Thyroid gland (tissue), 4 donors: ENCODE data around the gene GRM2. TPM values are rescaled to one million over a fixed set of nuclear protein-coding genes. Genes with fewer than 3 reads are reported as not detected.

Source experiments
- DNase-seq, 2 donors: peaks; one replicate each; pipeline ENCODE4 v3.0.0-alpha.2; 2019
- H3K27ac ChIP-seq, 3 donors: fragments of 200-600 bp; sonication (generic); 1 replicate in 2 of 3; 2 replicates in 1 of 3; pipeline ENCODE4 v1.5.1; 2016 to 2019; ENCODE audit warnings: mild to moderate bottlenecking in 1 of 3, moderate library complexity in 1 of 3
- H3K27me3 ChIP-seq: fragments of 200-600 bp; sonication (generic); one replicate; pipeline ENCODE4 v1.5.1; 2019
- H3K36me3 ChIP-seq, 2 donors: fragments of 200-600 bp; sonication (generic); one replicate each; pipeline ENCODE4 v1.5.1; 2016 to 2019
- H3K4me1 ChIP-seq, 2 donors: fragments of 200-600 bp; sonication (generic); one replicate each; pipeline ENCODE4 v1.5.1; 2017 to 2019
- H3K4me3 ChIP-seq, 3 donors: fragments of 200-600 bp; sonication (generic); replicated peaks in 1 of 3; 1 replicate in 2 of 3; 2 replicates in 1 of 3; pipeline ENCODE4 v1.5.1; 2016; ENCODE audit warnings: mild to moderate bottlenecking in 1 of 3
- H3K9me3 ChIP-seq: fragments of 200-600 bp; sonication (generic); one replicate; pipeline ENCODE4 v1.5.1; 2017
- CTCF ChIP-seq, 6 experiments: fragments of 200-600 bp in 3 of 6; fragments of 450-650 bp in 3 of 6; sonication (generic) in 3 of 6; IDR thresholded peaks; one replicate each; pipeline ENCODE4 v1.5.1; 2016 to 2019; ENCODE audit warnings: antibody characterized with exemption in 6 of 6, mild to moderate bottlenecking in 2 of 6, inconsistent platforms in 1 of 6, moderate library complexity in 1 of 6
- POLR2A ChIP-seq, 2 donors: fragments of 450-650 bp; IDR thresholded peaks; one replicate each; pipeline ENCODE4 v1.6.1; 2017; ENCODE audit warnings: antibody characterized with exemption in 2 of 2, mild to moderate bottlenecking in 2 of 2, moderate library complexity in 1 of 2
- WGBS, 2 donors: methylation state at CpG; one replicate each; pipeline ENCODE4 v1.1.5; 2017; 5-methylcytosine and 5-hydroxymethylcytosine counted together
- intact Hi-C: fragments of 100-400 bp; cut with DNase I; formaldehyde crosslinking; loops from one replicate; pipeline ENCODE4 v1.15.1; 2023
- total RNA-seq, 4 donors: library from RNA; depleted of rRNA; stranded (reverse); fragments of >200 nt; gene quantifications; one replicate each; pipeline ENCODE4 v1.2.3, GENCODE V29; 2016

The GRM2 gene
- total RNA-seq, 4 donors from 2014 or later: 0.20 to 0.81 (median 0.45) TPM; not detected in 1

GRCh38 chr3:51676102-51676640, 30.7 kb upstream of the GRM2 start:
- DNase-seq: no peak
- Histone ChIP-seq H3K9me3 (no peaks in the 10 kb centered on the region), H3K27me3 (no peaks in the 10 kb centered on the region), H3K4me1 (peaks cover 9 to 65% of the 10 kb centered on the region in 2 donors), H3K27ac (no peak overlapping the region), H3K4me3 (no peak overlapping the region), H3K36me3 (no peaks in the 10 kb centered on the region)
- 92 to 100% methylated on average over 3 of the region's 3 CpGs for WGBS, 2 donors
- intact Hi-C loops: no loop called here
- TF ChIP-seq CTCF (IDR thresholded peaks at IDR 0.05): no peak
- TF ChIP-seq POLR2A (IDR thresholded peaks at IDR 0.05): no peak

- no peak for DNase-seq
- no peak overlapping the region for H3K4me3 ChIP-seq
- no peaks in the 10 kb centered on the region for H3K27me3 ChIP-seq
- TF ChIP-seq CTCF (IDR thresholded peaks at IDR 0.05) (no peak), POLR2A (IDR thresholded peaks at IDR 0.05) (no peak)
- no peaks in the 10 kb centered on the region for H3K9me3 ChIP-seq
- peaks cover 3 to 72% of the 10 kb centered on the region in 2 donors for H3K4me1 ChIP-seq
- intact Hi-C loops: no loop called here
- H3K36me3 ChIP-seq: no peaks in the 10 kb centered on the region
- H3K27ac ChIP-seq: no peak overlapping the region
- 92 to 93% methylated on average over 2 to 3 of the region's 3 CpGs for WGBS, 2 donors
Observed at GRCh38 chr3:51677358-51677757, 29.5 kb upstream of the GRM2 start.

GRCh38 chr3:51678186-51678585, 28.7 kb upstream of the GRM2 start:
- DNase-seq: no peak
- intact Hi-C loops: no loop called here
- Histone ChIP-seq H3K27me3 (no peaks in the 10 kb centered on the region), H3K4me1 (peaks cover 0 to 66% of the 10 kb centered on the region in 2 donors), H3K9me3 (no peaks in the 10 kb centered on the region), H3K4me3 (no peak overlapping the region), H3K36me3 (no peaks in the 10 kb centered on the region), H3K27ac (no peak overlapping the region)
- TF ChIP-seq CTCF (IDR thresholded peaks at IDR 0.05) (no peak), POLR2A (IDR thresholded peaks at IDR 0.05) (no peak)
- whole genome bisulfite sequencing, 2 donors: no CpG with 5 or more reads among the region's 1 CpG

GRCh38 chr3:51678641-51679040, 28.2 kb upstream of the GRM2 start:
- WGBS, 2 donors: 83 to 94% methylated on average over 2 of the region's 2 CpGs

More at GRCh38 chr3:51678641-51679040, 28.2 kb upstream of the GRM2 start:
- TF ChIP-seq CTCF (IDR thresholded peaks at IDR 0.05): no peak
- TF ChIP-seq POLR2A (IDR thresholded peaks at IDR 0.05): no peak
- peaks cover 0 to 61% of the 10 kb centered on the region in 2 donors for H3K4me1 ChIP-seq
- DNase-seq: no peak
- no peaks in the 10 kb centered on the region for H3K27me3 ChIP-seq
- no peaks in the 10 kb centered on the region for H3K9me3 ChIP-seq
- no peak overlapping the region for H3K4me3 ChIP-seq
- H3K27ac ChIP-seq: no peak overlapping the region
- no peaks in the 10 kb centered on the region for H3K36me3 ChIP-seq
- intact Hi-C loops: no loop called here
